K562 (cell line): ENCODE results near the gene MTA1. TPM values are rescaled to one million over a fixed set of nuclear protein-coding genes. Genes with fewer than 3 reads are reported as not detected.

Experiments used
- HIVEP1 ChIP-seq: fragments of 250-450 bp; sonication (Bioruptor Pico); IDR thresholded peaks from 2 replicates; pipeline ENCODE4 v1.4.0; 2020; ENCODE audit warnings: mild to moderate bottlenecking
- KDM4B ChIP-seq, 2 experiments: fragments of 450-650 bp in 1 of 2; sonication (generic) in 1 of 2; IDR thresholded peaks; 2 replicates each; pipeline ENCODE4 v1.6.1; 2016 to 2017; ENCODE audit warnings: borderline replicate concordance in 2 of 2, antibody characterized with exemption in 1 of 2, low read depth in 1 of 2, mild to moderate bottlenecking in 1 of 2
- KLF1 ChIP-seq: fragments of 450-650 bp; IDR thresholded peaks from 2 replicates; pipeline ENCODE4 v1.6.1; 2016; ENCODE audit warnings: missing genetic modification characterization, missing compliant biosample characterization
- NRF1 ChIP-seq, 2 experiments: fragments of 450-650 bp; IDR thresholded peaks in 1 of 2; conservative IDR thresholded peaks in 1 of 2; 2 replicates each; pipeline ENCODE4 v1.6.1; 2014; ENCODE audit warnings: mild to moderate bottlenecking in 2 of 2
- TSHZ1 ChIP-seq: fragments of 250-450 bp; sonication (Bioruptor Pico); IDR thresholded peaks from 2 replicates; pipeline ENCODE4 v1.4.0; 2020; ENCODE audit warnings: mild to moderate bottlenecking, moderate library complexity
- ZBTB8A ChIP-seq: fragments of 450-650 bp; IDR thresholded peaks from 2 replicates; pipeline ENCODE4 v1.6.1; 2018; ENCODE audit warnings: mild to moderate bottlenecking, moderate library complexity; ENCODE audit not compliant: partially characterized antibody
- ZC3H11A ChIP-seq: IDR thresholded peaks from 2 replicates; pipeline ENCODE4 v1.6.1; 2012; ENCODE audit warnings: low read depth, low read length, improper control_type of control experiment
- ZNF133 ChIP-seq: fragments of 250-450 bp; sonication (Bioruptor Pico); IDR thresholded peaks from 2 replicates; pipeline ENCODE4 v1.4.0; 2020; ENCODE audit warnings: mild to moderate bottlenecking
- ZNF175 ChIP-seq: fragments of 200-800 bp; sonication (Bioruptor generic); IDR thresholded peaks from 2 replicates; pipeline ENCODE4 v1.6.1; 2016; ENCODE audit warnings: low read depth, mild to moderate bottlenecking, missing genetic modification characterization, missing compliant biosample characterization
- polyA plus RNA-seq, 8 experiments: library from polyadenylated mRNA; depleted of rRNA in 4 of 8; stranded (reverse) in 5 of 8; unstranded in 3 of 8; fragments of >200 nt; fragmentation: Nextera tagmentation in 2 of 8; fragmentation: Illumina TruSeq in 1 of 8; extraction: Ambion mirVana in 2 of 8; extraction: Trizol in 1 of 8; gene quantifications; 2 replicates each; pipeline versions ENCODE4 v1.2.1 to v1.2.3, GENCODE V29; 2011 to 2014; ENCODE audit warnings: inconsistent platforms in 1 of 8, missing spikeins in 1 of 8
- total RNA-seq, 7 experiments: library from RNA; depleted of rRNA in 6 of 7; stranded (reverse); fragments of >200 nt in 6 of 7; fragmentation: Illumina TruSeq in 2 of 7; extraction: Trizol in 2 of 7; gene quantifications; 2 replicates each; pipeline versions ENCODE4 v1.2.1 to v1.2.3, GENCODE V29; 2011 to 2021; ENCODE audit warnings: low replicate concordance in 1 of 7

Gene MTA1
- total and polyA plus RNA-seq, 9 of the 15 experiments (the other 6 are each of a cell fraction or from before 2014, with no cell fraction given), result 0.13 to 118 (median 32.3) TPM

GRCh38 chr14:105439179-105439578, 19.6 kb downstream of the MTA1 start (continued):
- TF ChIP-seq TSHZ1 (CRISPR knock-in tag) (no peak), KDM4B (IDR thresholded peaks at IDR 0.05; ENCODE audit: borderline replicate concordance in 2 of 2, low read depth in 1 of 2) (no peak), KLF1 (tag) (no peak), ZNF133 (no peak), ZBTB8A (no peak), HIVEP1 (no peak), NRF1 (conservative IDR thresholded peaks at IDR 0.05 in 1 of 2, IDR thresholded peaks at IDR 0.05 in 1 of 2) (no peak), ZNF175 (no peak), ZC3H11A (no peak)
